ENCODE data around the gene SKP2. TPM values are rescaled to one million over a fixed set of nuclear protein-coding genes. Genes with fewer than 3 reads are reported as not detected.

SKP2 gene
- total and polyA plus RNA-seq, 10 donors = 4.2 to 23.6 (median 15.2) TPM

DNA sequence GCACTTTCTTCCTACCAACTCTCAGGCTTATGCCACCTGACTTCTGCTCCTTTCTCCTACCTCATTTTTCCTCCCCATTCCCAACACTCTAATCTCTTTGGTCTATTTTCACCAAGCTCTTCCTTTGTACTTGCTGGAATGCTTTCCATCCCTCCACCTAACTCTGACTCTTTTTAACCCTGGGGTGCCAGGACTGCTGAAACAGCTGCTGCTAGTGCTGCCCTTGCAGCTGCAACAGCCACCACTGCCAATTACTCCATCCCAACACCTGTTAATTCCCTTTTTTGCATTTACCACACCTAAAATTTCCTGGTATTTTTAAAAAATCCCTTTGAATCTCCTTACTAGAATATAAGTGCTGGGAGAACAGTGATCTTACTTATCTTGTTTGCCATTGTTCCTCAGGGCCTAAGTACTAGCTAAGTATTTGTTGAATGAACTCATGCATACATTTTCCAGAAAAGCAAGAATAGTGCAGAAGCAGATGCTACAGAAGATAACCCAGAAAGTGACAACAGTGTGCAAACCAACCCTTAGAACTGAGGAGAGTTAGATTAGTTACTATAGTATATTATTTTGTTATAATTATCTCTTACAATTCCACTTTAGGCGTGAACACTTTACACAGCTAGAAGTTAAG, 78.4 kb downstream of the SKP2 start:
- no peak for DNase-seq
- Histone ChIP-seq H3K27ac (no peak overlapping the region), H3K9me3 (no peaks in the 10 kb centered on the region), H3K27me3 (replicated peaks in 1 of 7) (no peaks in the 10 kb centered on the region), H3K4me3 (no peak overlapping the region), H3K4me1 (no peaks in the 10 kb centered on the region), H3K36me3 (peaks cover 0 to 16% (median 7%) of the 10 kb centered on the region in 6 donors)
- WGBS, 5 donors = 90 to 100% (median 97%) methylated on average over 1 of the region's 1 CpG
- intact Hi-C loops (cut with DNase I; ENCODE audit: low total_unique reads) = loop anchor here (10.0 kb wide), 1 partner anchor 75 kb away; the partner anchor contains the start of genes LMBRD2 and SKP2
- TF ChIP-seq POLR2A (IDR thresholded peaks at IDR 0.05) (no peak), CTCF (IDR thresholded peaks at IDR 0.05 in 8 of 11, conservative IDR thresholded peaks at IDR 0.05 in 3 of 11) (no peak), POLR2AphosphoS5 (IDR thresholded peaks at IDR 0.05) (no peak)

GRCh38 chr5:36232533-36232932, 80.6 kb downstream of the SKP2 start:
- intact Hi-C loops (cut with DNase I; ENCODE audit: low total_unique reads) = loop anchor here (10.0 kb wide), 1 partner anchor 78 kb away; the partner anchor contains the start of genes LMBRD2 and SKP2
- H3K36me3 ChIP-seq = no peaks in the 10 kb centered on the region
- no peak overlapping the region for H3K4me3 ChIP-seq
- peaks cover 0 to 17% (median 8%) of the 10 kb centered on the region in 6 donors for H3K4me1 ChIP-seq
- no peak for TF ChIP-seq POLR2AphosphoS5 (IDR thresholded peaks at IDR 0.05)
- TF ChIP-seq CTCF (IDR thresholded peaks at IDR 0.05 in 8 of 11, conservative IDR thresholded peaks at IDR 0.05 in 3 of 11) = no peak
- no peak for TF ChIP-seq POLR2A (IDR thresholded peaks at IDR 0.05)
- DNase-seq = no peak
- no peaks in the 10 kb centered on the region for H3K9me3 ChIP-seq
- no peak overlapping the region for H3K27ac ChIP-seq
- no peaks in the 10 kb centered on the region for H3K27me3 ChIP-seq (replicated peaks in 1 of 7)
- 76 to 84% (median 78%) methylated on average over 3 of the region's 3 CpGs for WGBS, 5 donors

Small RNAs within 50 kb of the gene (microRNA-seq; reads per million reads assigned to microRNA genes)
- 1.4 to 1.8 (median 1.4) reads per million in 3 donors for gene MIR580

Small RNAs within 50 kb of the gene (small RNA-seq; reads per million reads assigned to genes)
- 0.17 to 0.62 (median 0.25) reads per million in 4 donors for gene MIR580
- gene RNU6-1305P = 0 reads per million in 4 donors

Other genes with a start within 250 kb of the SKP2 start
- not detected for gene CAPSL, start 213.5 kb upstream of the SKP2 start, total RNA-seq
- not detected for gene CAPSL, start 213.5 kb upstream of the SKP2 start, polyA plus RNA-seq
- not detected for gene UGT3A1, start 160.7 kb upstream of the SKP2 start, total RNA-seq
- gene UGT3A1, start 160.7 kb upstream of the SKP2 start, polyA plus RNA-seq = not detected
- 1 to 10 TPM in 4 of 7 donors, under 1 TPM in 1, not detected in 2; 0.94 to 2.2 (median 1.2) TPM for gene UGT3A2, start 85.2 kb upstream of the SKP2 start, total RNA-seq
- gene UGT3A2, start 85.2 kb upstream of the SKP2 start, polyA plus RNA-seq = under 1 TPM; 0.04 to 0.48 (median 0.11) TPM
- gene LMBRD2, start 224 bp upstream of the SKP2 start, total RNA-seq = 10 to 100 TPM; 11.5 to 19.5 (median 13.3) TPM
- 1 to 10 TPM; 1.4 to 2.2 (median 2.1) TPM for gene LMBRD2, start 224 bp upstream of the SKP2 start, polyA plus RNA-seq
- gene NADK2, start 89.8 kb downstream of the SKP2 start, total RNA-seq = 10 to 100 TPM; 14.7 to 21.8 (median 18.5) TPM
- 1 to 10 TPM; 5.3 to 7.3 (median 5.5) TPM for gene NADK2, start 89.8 kb downstream of the SKP2 start, polyA plus RNA-seq
- under 1 TPM in 1 of 7 donors, not detected in 6; 0.97 TPM for gene RANBP3L, start 149.8 kb downstream of the SKP2 start, total RNA-seq
- gene RANBP3L, start 149.8 kb downstream of the SKP2 start, polyA plus RNA-seq = under 1 TPM; 0.02 to 0.10 (median 0.07) TPM

Data from spleen (tissue), 11 donors.